CD4-positive, alpha-beta T cell treated with Interleukin-15 for 4 hours (primary cell): Measurements from ENCODE around the gene ZNF385C.
"Not testable (repeated sequence)": the region's sequence is repeated elsewhere in the genome, so short reads cannot be mapped to it uniquely, and the experiment has no call there.

Experiments used
- DNase-seq: peaks from one replicate; pipeline ENCODE4 v3.0.0-alpha.2; 2020; ENCODE audit warnings: low spot score

The ZNF385C gene

GRCh38 chr17:42050393-42051012 lies 47.8 kb downstream of the ZNF385C start, which contains the start of gene C17orf113:
Gene C17orf113, minus strand, starts transcription at chr17:42050601. Its CDS starts 7,225 bp downstream, at chr17:42043376.
- peak; percentile 36 for DNase-seq

- DNase-seq: no peak
Measured at GRCh38 chr17:42049834-42050392, 48.4 kb downstream of the ZNF385C start.

GRCh38 chr17:42047343-42047742 lies 50.9 kb downstream of the ZNF385C start:
- no peak for DNase-seq

- DNase-seq: no peak
Measured at GRCh38 chr17:42045719-42046118, 52.6 kb downstream of the ZNF385C start.

GRCh38 chr17:42042598-42043319 lies 55.5 kb downstream of the ZNF385C start:
- DNase-seq: no peak

GRCh38 chr17:42041619-42042018 lies 56.7 kb downstream of the ZNF385C start:
- DNase-seq: no peak

- DNase-seq: no peak
Measured at GRCh38 chr17:42040818-42041217, 57.5 kb downstream of the ZNF385C start.

- no peak for DNase-seq
Measured at GRCh38 chr17:42039794-42040763, 58.2 kb downstream of the ZNF385C start.

GRCh38 chr17:42038221-42038973 lies 59.9 kb downstream of the ZNF385C start:
- DNase-seq: no peak

- DNase-seq: no peak
Measured at GRCh38 chr17:42034059-42034458, 64.2 kb downstream of the ZNF385C start.

GRCh38 chr17:42031584-42031983 lies 66.7 kb downstream of the ZNF385C start:
- no peak for DNase-seq

- DNase-seq: no peak
Measured at GRCh38 chr17:42028791-42029127, 69.5 kb downstream of the ZNF385C start.

- no peak for DNase-seq
Measured at GRCh38 chr17:42027961-42028790, 70.1 kb downstream of the ZNF385C start.

- no peak for DNase-seq
Measured at GRCh38 chr17:42027590-42027889, 70.7 kb downstream of the ZNF385C start.

GRCh38 chr17:42026857-42027589 lies 71.2 kb downstream of the ZNF385C start:
- no peak for DNase-seq

- no peak for DNase-seq
Measured at GRCh38 chr17:42025936-42026335, 72.3 kb downstream of the ZNF385C start.

GRCh38 chr17:42025191-42025579 lies 73.1 kb downstream of the ZNF385C start:
- no peak for DNase-seq

- DNase-seq: no peak
Measured at GRCh38 chr17:42023524-42024349, 74.5 kb downstream of the ZNF385C start.

- not testable (repeated sequence) for DNase-seq
Measured at GRCh38 chr17:42020845-42021244, 77.4 kb downstream of the ZNF385C start.
